Calu3 (cell line): ENCODE measurements around the gene AFAP1L2. TPM values are rescaled to one million over a fixed set of nuclear protein-coding genes. Genes with fewer than 3 reads are reported as not detected.

Experiments used
- BruUV-seq: library from RNA; stranded (reverse); fragments of 400-500 nt; replicated peaks from 2 replicates; lab custom pipeline; 2021; lab: Mats Ljungman, UMichigan
- CTCF ChIA-PET: fragments of 300-600 bp; sonication (Branson Sonifier 250); formaldehyde crosslinking; loops from one replicate; lab custom pipeline; 2022; ENCODE audit warnings: antibody characterized with exemption; lab: Charles Lee
- DNase-seq: peaks from one replicate; pipeline ENCODE4 v3.0.0; 2022
- H3K27ac Mint-ChIP-seq: one replicate; pipeline ENCODE4 v1.8.0; 2022; ENCODE audit warnings: mixed read lengths; ENCODE audit not compliant: unreplicated experiment
- H3K27me3 Mint-ChIP-seq: one replicate; pipeline ENCODE4 v1.8.0; 2022; ENCODE audit warnings: mixed read lengths; ENCODE audit not compliant: unreplicated experiment
- H3K36me3 Mint-ChIP-seq: one replicate; pipeline ENCODE4 v1.8.0; 2022; ENCODE audit warnings: mild to moderate bottlenecking, moderate library complexity, mixed read lengths; ENCODE audit not compliant: insufficient read depth, unreplicated experiment
- H3K4me1 Mint-ChIP-seq: one replicate; pipeline ENCODE4 v1.8.0; 2022; ENCODE audit warnings: mild to moderate bottlenecking, low read depth, mixed read lengths; ENCODE audit not compliant: unreplicated experiment
- H3K4me3 Mint-ChIP-seq: one replicate; pipeline ENCODE4 v1.8.0; 2022; ENCODE audit warnings: mild to moderate bottlenecking, low read depth, moderate library complexity, mixed read lengths; ENCODE audit not compliant: unreplicated experiment
- H3K9me3 Mint-ChIP-seq: one replicate; pipeline ENCODE4 v1.8.0; 2022; ENCODE audit warnings: low read depth, mixed read lengths; ENCODE audit not compliant: unreplicated experiment
- CTCF ChIP-seq: fragments of 200-600 bp; IDR thresholded peaks from one replicate; pipeline ENCODE4 v1.8.0; 2022; ENCODE audit warnings: antibody characterized with exemption; ENCODE audit not compliant: unreplicated experiment
- intact Hi-C: fragments of 100-400 bp; cut with micrococcal nuclease; formaldehyde crosslinking; loops from one replicate; pipeline ENCODE4 v1.10.0; 2022; ENCODE audit not compliant: unreplicated experiment
- total RNA-seq: library from RNA; stranded (reverse); gene quantifications from 2 replicates; pipeline ENCODE4 v1.2.3, GENCODE V29; 2022

AFAP1L2 gene
- total RNA-seq, 1 experiment from 2014 or later = 0.76 TPM

GRCh38 chr10:114346176-114347031 lies 57.9 kb downstream of the AFAP1L2 start:
- CTCF ChIA-PET = no interaction called here
- intact Hi-C loops = no loop called here

GRCh38 chr10:114345701-114346100 lies 58.6 kb downstream of the AFAP1L2 start:
- Mint-ChIP-seq H3K27ac (no peak overlapping the region), H3K9me3 (no peaks in the 10 kb centered on the region), H3K4me3 (no peak overlapping the region), H3K36me3 (no peaks in the 10 kb centered on the region), H3K4me1 (peaks cover 8% of the 10 kb centered on the region), H3K27me3 (peaks cover 19% of the 10 kb centered on the region)
- TF ChIP-seq CTCF = no peak
- CTCF ChIA-PET = no interaction called here
- no peak for DNase-seq
- BruUV-seq = no TSS peak
- intact Hi-C loops = no loop called here

More at GRCh38 chr10:114346176-114347031, 57.9 kb downstream of the AFAP1L2 start:
- BruUV-seq = no TSS peak
- H3K27ac Mint-ChIP-seq = no peak overlapping the region
- H3K9me3 Mint-ChIP-seq = no peaks in the 10 kb centered on the region
- H3K4me3 Mint-ChIP-seq = no peak overlapping the region
- H3K36me3 Mint-ChIP-seq = no peaks in the 10 kb centered on the region
- TF ChIP-seq CTCF = no peak
- peaks cover 15% of the 10 kb centered on the region for H3K27me3 Mint-ChIP-seq
- no peak for DNase-seq
- H3K4me1 Mint-ChIP-seq = peaks cover 8% of the 10 kb centered on the region

GRCh38 chr10:114343623-114344505 lies 60.4 kb downstream of the AFAP1L2 start:
- CTCF ChIA-PET = interaction anchor here (0.8 to 0.9 kb wide), 2 partner anchors 11 to 69 kb away, joined by 3 read pairs; no protein-coding TSS in a partner anchor
- Mint-ChIP-seq H3K9me3 (no peaks in the 10 kb centered on the region), H3K36me3 (no peaks in the 10 kb centered on the region), H3K4me3 (no peak overlapping the region), H3K27ac (no peak overlapping the region), H3K27me3 (peaks cover 19% of the 10 kb centered on the region), H3K4me1 (peaks cover 8% of the 10 kb centered on the region)
- TF ChIP-seq CTCF = no peak
- intact Hi-C loops = no loop called here
- no peak for DNase-seq
- no TSS peak for BruUV-seq

GRCh38 chr10:114342976-114343375 lies 61.3 kb downstream of the AFAP1L2 start:
- CTCF ChIA-PET = no interaction called here
- no TSS peak for BruUV-seq
- TF ChIP-seq CTCF = no peak

More at GRCh38 chr10:114342976-114343375, 61.3 kb downstream of the AFAP1L2 start:
- H3K4me3 Mint-ChIP-seq = no peak overlapping the region
- no peak overlapping the region for H3K27ac Mint-ChIP-seq
- peaks cover 19% of the 10 kb centered on the region for H3K27me3 Mint-ChIP-seq
- peaks cover 8% of the 10 kb centered on the region for H3K4me1 Mint-ChIP-seq
- no peaks in the 10 kb centered on the region for H3K9me3 Mint-ChIP-seq
- intact Hi-C loops = no loop called here
- no peak for DNase-seq
- no peaks in the 10 kb centered on the region for H3K36me3 Mint-ChIP-seq
